Stimulated activated CD8-positive, alpha-beta memory T cell treated with anti-CD3 and anti-CD28 coated beads, Interleukin-15, amount 100 ng/mL, for 48 hours (primary cell): ENCODE measurements around the gene PPIL1.
A peak's percentile ranks its signal among the peaks of the same experiment; 100 is the strongest.
"Not testable (repeated sequence)": the region's sequence is repeated elsewhere in the genome, so short reads cannot be mapped to it uniquely, and the experiment has no call there.

Experiments used
- DNase-seq, 2 donors: peaks; one replicate each; pipeline ENCODE4 v3.0.0-alpha.2; 2020; ENCODE audit warnings: low read depth in 2 of 2

PPIL1 gene

DNA sequence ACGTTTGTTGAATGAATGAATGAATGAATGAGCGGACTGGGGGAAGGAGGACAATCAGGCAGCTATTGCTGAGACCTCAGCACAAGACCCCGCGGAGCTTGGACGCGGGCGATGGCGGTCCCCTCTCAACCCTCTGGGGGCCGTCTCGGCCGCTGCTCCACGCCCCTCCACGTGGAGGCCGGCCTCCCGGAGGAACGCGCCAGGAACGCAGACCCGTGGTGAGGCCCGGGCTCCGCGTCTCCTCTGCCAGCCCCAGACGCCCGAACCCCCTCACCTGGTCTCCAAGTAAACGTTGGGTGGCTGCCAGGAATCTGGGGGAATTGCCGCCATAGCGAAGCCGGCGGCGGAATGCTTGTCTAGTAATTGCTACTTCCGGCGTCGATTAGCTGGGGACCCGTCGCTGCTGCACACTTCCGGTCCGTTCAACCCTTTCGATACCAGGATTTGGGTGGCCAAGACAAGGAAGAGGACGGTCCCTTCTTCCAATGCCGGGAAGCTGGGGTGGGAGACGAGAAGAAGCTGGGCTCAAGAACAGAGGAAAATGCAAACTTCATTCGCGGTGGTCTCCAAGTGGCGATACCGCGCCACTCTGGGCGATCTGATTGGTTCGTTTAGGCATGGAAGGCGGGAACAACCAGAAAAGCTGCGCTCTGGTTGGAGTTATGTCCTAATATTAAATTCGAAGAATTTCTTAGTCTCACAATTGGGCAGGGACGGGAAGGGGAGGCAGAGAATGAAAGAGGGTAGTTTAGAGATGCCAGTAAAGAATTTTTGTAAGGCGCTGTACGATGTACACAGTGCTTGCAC, at the start of gene PPIL1:
PPIL1 (minus strand) TSS at position 361 of the 807 bp plus-strand sequence; CDS start at position 330, 31 bp downstream.
- DNase-seq, result peak; percentile 64 to 68

- DNase-seq, result no peak
These were observed 49.5 kb upstream of the PPIL1 start for GRCh38 chr6:36924131-36924530.

- DNase-seq, result no peak
These were observed 45.9 kb upstream of the PPIL1 start for GRCh38 chr6:36920546-36920945.

DNA sequence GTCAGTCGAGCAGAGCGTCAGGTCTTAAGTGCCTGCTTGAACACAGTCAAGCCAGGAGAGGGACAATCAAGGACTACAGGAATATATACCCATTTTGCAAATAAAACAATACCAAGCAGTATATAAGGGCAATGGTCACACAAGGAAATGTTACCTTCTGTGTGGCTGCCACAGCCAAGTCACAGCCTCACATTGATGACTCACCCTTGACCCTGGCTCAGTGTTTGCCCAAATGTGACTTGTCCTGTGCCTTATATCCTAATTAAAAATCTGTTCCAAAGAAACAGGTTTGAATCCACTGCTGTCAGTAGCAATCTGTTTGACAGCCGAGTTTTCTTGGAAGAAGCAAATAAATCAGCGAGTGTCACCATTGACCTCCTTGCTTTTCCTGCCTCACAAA, 45.4 kb upstream of the PPIL1 start:
- no peak for DNase-seq

GRCh38 chr6:36917541-36918193, 43.1 kb upstream of the PPIL1 start:
- no peak for DNase-seq

- DNase-seq, result no peak
These were observed 41.5 kb upstream of the PPIL1 start for GRCh38 chr6:36916126-36916525.

DNA sequence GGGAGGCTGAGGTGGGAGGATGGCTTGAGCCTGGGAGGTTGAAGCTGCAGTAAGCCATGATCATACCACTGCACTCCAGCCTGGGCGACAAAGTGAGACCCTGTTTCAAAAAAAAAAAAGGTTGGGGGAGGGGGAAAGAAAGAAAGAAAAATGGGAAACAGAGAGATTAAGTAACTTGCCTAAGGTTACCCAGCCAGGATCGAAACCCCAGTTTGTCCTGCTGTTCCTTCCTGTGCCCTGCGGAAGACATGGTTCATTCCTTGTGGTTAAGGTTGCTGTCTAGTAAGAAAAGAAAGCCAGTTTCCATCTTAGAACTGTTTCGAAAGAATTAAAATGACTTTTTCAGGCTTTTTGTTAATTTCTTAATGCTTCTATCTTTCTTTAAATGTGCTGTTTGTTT, 41.0 kb upstream of the PPIL1 start:
- DNase-seq, result no peak

- no peak for DNase-seq
These were observed 39.7 kb upstream of the PPIL1 start for GRCh38 chr6:36914227-36914794.

GRCh38 chr6:36913082-36913481, 38.5 kb upstream of the PPIL1 start:
- DNase-seq, result no peak

DNA sequence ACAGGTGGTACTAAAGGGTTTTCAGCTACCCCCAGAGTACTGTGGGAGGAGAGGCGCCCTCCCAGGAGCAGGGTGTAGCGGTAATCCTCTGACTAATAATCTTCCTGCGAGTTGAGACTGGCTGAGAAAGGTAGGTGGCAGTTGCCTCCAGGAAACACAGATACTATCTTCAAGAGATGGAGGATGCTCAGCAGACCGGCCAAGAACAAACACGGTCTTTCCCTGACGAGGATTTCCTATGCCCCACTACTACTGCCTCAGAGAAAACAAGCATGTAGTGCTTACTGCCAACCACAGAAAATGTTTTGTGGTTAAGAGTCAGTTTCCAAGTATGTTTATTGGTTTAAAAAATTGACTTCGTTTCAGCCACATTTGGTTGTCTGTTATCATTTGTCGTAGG, 38.0 kb upstream of the PPIL1 start:
- DNase-seq, result peak; percentile 47 to 63

- DNase-seq, result peak in 1 of 2 donors; percentile 39
These were observed 37.4 kb upstream of the PPIL1 start for GRCh38 chr6:36912030-36912454.

GRCh38 chr6:36908747-36909146, 34.1 kb upstream of the PPIL1 start:
- DNase-seq, result no peak

- DNase-seq, result no peak
These were observed 33.2 kb upstream of the PPIL1 start for GRCh38 chr6:36907781-36908180.

GRCh38 chr6:36906539-36907325, 32.1 kb upstream of the PPIL1 start:
- no peak for DNase-seq

DNA sequence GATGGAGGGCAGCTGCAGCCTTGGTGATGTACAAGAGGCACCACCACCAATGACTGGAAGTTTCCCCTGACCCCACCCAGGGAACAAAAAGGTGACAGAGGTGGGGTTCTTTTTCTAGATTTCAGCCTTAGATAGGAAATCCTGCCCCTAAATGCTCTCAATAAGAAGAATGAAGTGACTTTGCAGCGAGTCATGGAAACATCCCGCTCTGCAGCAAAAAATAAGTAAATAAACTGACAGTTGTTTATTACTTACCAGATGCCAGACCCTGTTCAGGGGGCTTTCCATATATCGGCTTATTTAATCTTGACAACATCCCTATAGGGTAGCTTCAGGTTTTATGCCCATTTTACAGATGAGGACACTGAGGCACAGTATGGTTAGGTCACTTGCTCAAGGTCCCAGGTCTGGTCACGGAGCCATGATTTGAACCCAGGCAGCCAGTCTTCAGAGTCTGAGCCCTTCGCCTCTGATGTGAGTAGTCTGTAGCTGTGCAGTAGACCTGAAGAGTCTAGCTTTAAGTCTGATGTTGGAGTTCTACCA, 30.3 kb upstream of the PPIL1 start:
- no peak for DNase-seq

DNA sequence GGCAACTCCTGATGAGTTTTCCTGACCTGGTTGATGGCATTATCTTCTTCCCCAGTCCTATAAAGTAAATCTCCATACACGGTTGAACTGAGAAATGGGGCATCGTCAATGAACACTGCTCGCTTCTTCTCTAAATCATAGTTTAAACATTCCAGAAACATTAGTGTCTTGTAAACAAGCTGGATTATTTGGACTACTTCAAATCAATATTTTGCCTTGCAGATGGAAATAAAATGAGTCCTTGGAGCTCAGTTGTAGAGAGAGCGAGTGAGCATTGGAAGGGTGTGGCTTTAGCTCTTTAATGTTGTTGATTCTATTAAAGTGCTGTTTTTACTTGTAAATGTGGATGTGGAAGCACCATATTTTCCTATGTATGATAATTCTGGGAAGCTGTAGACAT, 29.5 kb upstream of the PPIL1 start:
- no peak for DNase-seq

- no peak for DNase-seq
These were observed 23.0 kb upstream of the PPIL1 start for GRCh38 chr6:36897609-36898008.

GRCh38 chr6:36893976-36894932, 19.7 kb upstream of the PPIL1 start:
- DNase-seq, result no peak

DNA sequence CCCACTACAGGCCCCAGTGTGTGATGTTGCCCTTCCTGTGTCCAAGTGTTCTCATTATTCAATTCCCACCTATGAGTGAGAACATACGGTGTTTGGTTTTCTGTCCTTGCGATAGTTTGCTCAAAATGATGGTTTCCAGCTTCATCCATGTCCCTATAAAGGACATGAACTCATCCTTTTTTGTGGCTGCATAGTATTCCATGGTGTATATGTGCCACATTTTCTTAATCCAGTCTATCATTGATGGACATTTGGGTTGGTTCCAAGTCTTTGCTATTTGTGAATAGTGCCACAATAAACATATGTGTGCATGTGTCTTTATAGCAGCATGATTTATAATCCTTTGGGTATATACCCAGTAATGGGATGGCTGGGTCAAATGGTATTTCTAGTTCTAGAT, 16.6 kb upstream of the PPIL1 start:
- not testable (repeated sequence) for DNase-seq

DNA sequence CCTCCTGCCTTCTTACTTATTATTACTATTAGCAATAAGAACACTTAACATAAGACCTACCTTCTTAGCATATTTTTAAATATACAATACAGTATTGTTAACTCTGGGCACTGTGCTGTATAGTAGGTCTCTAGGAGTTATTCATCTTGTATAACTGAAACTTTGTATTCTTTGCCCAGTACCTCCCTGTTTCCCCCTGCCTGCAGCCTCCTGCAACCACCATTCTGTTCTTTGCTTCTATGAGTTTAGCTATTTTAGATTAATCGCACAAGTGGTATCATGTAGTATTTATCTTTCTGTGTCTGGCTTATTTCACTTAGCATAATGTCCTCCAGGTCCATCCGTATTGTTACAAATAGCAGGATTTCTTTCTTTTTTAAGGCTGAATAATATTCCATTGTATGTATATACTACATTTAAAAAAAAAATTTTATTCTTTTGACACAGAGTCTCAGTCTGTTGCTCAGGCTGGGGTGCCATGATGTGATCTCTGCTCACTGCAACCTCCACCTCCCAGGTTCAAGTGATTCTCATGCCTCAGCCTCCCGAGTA, 15.6 kb upstream of the PPIL1 start:
- DNase-seq, result no peak
